ENCODE data around the gene KDM6B.

Gene KDM6B

GRCh38 chr17:7857713-7858521, 23.9 kb downstream of the KDM6B start, which contains the start of gene CYB5D1 (continued):
- TF ChIP-seq, protein P1, sequence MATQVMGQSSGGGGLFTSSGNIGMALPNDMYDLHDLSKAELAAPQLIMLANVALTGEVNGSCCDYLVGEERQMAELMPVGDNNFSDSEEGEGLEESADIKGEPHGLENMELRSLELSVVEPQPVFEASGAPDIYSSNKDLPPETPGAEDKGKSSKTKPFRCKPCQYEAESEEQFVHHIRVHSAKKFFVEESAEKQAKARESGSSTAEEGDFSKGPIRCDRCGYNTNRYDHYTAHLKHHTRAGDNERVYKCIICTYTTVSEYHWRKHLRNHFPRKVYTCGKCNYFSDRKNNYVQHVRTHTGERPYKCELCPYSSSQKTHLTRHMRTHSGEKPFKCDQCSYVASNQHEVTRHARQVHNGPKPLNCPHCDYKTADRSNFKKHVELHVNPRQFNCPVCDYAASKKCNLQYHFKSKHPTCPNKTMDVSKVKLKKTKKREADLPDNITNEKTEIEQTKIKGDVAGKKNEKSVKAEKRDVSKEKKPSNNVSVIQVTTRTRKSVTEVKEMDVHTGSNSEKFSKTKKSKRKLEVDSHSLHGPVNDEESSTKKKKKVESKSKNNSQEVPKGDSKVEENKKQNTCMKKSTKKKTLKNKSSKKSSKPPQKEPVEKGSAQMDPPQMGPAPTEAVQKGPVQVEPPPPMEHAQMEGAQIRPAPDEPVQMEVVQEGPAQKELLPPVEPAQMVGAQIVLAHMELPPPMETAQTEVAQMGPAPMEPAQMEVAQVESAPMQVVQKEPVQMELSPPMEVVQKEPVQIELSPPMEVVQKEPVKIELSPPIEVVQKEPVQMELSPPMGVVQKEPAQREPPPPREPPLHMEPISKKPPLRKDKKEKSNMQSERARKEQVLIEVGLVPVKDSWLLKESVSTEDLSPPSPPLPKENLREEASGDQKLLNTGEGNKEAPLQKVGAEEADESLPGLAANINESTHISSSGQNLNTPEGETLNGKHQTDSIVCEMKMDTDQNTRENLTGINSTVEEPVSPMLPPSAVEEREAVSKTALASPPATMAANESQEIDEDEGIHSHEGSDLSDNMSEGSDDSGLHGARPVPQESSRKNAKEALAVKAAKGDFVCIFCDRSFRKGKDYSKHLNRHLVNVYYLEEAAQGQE (tag by site-specific recombination; IDR thresholded peaks at IDR 0.05): no peak
- TF ChIP-seq BCL6B (tag by site-specific recombination; IDR thresholded peaks at IDR 0.05) (no peak), ZNF248 (tag by site-specific recombination; IDR thresholded peaks at IDR 0.05) (no peak), ZNF398 (tag by site-specific recombination; IDR thresholded peaks at IDR 0.05) (no peak), ZFP41 (tag by site-specific recombination; IDR thresholded peaks at IDR 0.05; ENCODE audit: borderline replicate concordance) (no peak), TCF7L2 (IDR thresholded peaks at IDR 0.05; ENCODE audit: borderline replicate concordance, low read depth, low read length) (no peak), OVOL3 (tag by site-specific recombination; IDR thresholded peaks at IDR 0.05) (no peak), ZNF223 (tag by site-specific recombination; IDR thresholded peaks at IDR 0.05) (no peak), ZNF558 (tag by site-specific recombination; IDR thresholded peaks at IDR 0.05) (no peak; the same call in 1 of the 2 replicates), ZNF596 (tag by site-specific recombination; IDR thresholded peaks at IDR 0.05) (no peak), ZBTB20 (tag by site-specific recombination; IDR thresholded peaks at IDR 0.05) (peak; percentile 64), ZNF239 (tag by site-specific recombination; IDR thresholded peaks at IDR 0.05) (no peak), KLF9 (tag by site-specific recombination; IDR thresholded peaks at IDR 0.05; ENCODE audit: low read depth) (0 out of 2 replicates have a peak, but pooled peaks have one; percentile 17), ZNF777 (tag by site-specific recombination; IDR thresholded peaks at IDR 0.05; ENCODE audit: borderline replicate concordance) (peak; percentile 43; the same call in 1 of the 2 replicates), ZNF529 (tag by site-specific recombination; IDR thresholded peaks at IDR 0.05; ENCODE audit: insufficient replicate concordance) (no peak), ZNF843 (tag by site-specific recombination; IDR thresholded peaks at IDR 0.05) (peak; percentile 17; the same call in 1 of the 2 replicates), ZNF48 (tag by site-specific recombination; IDR thresholded peaks at IDR 0.05) (no peak), BCL11A (tag by site-specific recombination; IDR thresholded peaks at IDR 0.05; ENCODE audit: low read depth) (no peak; the same call in 1 of the 2 replicates), ZFHX2 (tag by site-specific recombination; conservative IDR thresholded peaks at IDR 0.05) (no peak; the same call in 1 of the 2 replicates), YY2 (tag by site-specific recombination; IDR thresholded peaks at IDR 0.05) (peak; percentile 37; the same call in 1 of the 2 replicates)
- TF ChIP-seq, protein P2, sequence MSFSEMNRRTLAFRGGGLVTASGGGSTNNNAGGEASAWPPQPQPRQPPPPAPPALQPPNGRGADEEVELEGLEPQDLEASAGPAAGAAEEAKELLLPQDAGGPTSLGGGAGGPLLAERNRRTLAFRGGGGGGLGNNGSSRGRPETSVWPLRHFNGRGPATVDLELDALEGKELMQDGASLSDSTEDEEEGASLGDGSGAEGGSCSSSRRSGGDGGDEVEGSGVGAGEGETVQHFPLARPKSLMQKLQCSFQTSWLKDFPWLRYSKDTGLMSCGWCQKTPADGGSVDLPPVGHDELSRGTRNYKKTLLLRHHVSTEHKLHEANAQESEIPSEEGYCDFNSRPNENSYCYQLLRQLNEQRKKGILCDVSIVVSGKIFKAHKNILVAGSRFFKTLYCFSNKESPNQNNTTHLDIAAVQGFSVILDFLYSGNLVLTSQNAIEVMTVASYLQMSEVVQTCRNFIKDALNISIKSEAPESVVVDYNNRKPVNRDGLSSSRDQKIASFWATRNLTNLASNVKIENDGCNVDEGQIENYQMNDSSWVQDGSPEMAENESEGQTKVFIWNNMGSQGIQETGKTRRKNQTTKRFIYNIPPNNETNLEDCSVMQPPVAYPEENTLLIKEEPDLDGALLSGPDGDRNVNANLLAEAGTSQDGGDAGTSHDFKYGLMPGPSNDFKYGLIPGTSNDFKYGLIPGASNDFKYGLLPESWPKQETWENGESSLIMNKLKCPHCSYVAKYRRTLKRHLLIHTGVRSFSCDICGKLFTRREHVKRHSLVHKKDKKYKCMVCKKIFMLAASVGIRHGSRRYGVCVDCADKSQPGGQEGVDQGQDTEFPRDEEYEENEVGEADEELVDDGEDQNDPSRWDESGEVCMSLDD (tag by site-specific recombination; IDR thresholded peaks at IDR 0.05): 0 out of 2 replicates have a peak, but pooled peaks have one; percentile 34
- TF ChIP-seq, protein P3, sequence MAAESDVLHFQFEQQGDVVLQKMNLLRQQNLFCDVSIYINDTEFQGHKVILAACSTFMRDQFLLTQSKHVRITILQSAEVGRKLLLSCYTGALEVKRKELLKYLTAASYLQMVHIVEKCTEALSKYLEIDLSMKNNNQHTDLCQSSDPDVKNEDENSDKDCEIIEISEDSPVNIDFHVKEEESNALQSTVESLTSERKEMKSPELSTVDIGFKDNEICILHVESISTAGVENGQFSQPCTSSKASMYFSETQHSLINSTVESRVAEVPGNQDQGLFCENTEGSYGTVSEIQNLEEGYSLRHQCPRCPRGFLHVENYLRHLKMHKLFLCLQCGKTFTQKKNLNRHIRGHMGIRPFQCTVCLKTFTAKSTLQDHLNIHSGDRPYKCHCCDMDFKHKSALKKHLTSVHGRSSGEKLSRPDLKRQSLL (tag by site-specific recombination; IDR thresholded peaks at IDR 0.05): no peak; the same call in 1 of the 2 replicates
- TF ChIP-seq, protein P4, sequence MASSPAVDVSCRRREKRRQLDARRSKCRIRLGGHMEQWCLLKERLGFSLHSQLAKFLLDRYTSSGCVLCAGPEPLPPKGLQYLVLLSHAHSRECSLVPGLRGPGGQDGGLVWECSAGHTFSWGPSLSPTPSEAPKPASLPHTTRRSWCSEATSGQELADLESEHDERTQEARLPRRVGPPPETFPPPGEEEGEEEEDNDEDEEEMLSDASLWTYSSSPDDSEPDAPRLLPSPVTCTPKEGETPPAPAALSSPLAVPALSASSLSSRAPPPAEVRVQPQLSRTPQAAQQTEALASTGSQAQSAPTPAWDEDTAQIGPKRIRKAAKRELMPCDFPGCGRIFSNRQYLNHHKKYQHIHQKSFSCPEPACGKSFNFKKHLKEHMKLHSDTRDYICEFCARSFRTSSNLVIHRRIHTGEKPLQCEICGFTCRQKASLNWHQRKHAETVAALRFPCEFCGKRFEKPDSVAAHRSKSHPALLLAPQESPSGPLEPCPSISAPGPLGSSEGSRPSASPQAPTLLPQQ (tag by site-specific recombination; IDR thresholded peaks at IDR 0.05): peak; percentile 30; the same call in 1 of the 2 replicates
- TF ChIP-seq, protein P5, sequence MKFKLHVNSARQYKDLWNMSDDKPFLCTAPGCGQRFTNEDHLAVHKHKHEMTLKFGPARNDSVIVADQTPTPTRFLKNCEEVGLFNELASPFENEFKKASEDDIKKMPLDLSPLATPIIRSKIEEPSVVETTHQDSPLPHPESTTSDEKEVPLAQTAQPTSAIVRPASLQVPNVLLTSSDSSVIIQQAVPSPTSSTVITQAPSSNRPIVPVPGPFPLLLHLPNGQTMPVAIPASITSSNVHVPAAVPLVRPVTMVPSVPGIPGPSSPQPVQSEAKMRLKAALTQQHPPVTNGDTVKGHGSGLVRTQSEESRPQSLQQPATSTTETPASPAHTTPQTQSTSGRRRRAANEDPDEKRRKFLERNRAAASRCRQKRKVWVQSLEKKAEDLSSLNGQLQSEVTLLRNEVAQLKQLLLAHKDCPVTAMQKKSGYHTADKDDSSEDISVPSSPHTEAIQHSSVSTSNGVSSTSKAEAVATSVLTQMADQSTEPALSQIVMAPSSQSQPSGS (tag by site-specific recombination; IDR thresholded peaks at IDR 0.05; ENCODE audit: low read depth): no peak
